ENCODE data around the gene CXXC5.

DNA sequence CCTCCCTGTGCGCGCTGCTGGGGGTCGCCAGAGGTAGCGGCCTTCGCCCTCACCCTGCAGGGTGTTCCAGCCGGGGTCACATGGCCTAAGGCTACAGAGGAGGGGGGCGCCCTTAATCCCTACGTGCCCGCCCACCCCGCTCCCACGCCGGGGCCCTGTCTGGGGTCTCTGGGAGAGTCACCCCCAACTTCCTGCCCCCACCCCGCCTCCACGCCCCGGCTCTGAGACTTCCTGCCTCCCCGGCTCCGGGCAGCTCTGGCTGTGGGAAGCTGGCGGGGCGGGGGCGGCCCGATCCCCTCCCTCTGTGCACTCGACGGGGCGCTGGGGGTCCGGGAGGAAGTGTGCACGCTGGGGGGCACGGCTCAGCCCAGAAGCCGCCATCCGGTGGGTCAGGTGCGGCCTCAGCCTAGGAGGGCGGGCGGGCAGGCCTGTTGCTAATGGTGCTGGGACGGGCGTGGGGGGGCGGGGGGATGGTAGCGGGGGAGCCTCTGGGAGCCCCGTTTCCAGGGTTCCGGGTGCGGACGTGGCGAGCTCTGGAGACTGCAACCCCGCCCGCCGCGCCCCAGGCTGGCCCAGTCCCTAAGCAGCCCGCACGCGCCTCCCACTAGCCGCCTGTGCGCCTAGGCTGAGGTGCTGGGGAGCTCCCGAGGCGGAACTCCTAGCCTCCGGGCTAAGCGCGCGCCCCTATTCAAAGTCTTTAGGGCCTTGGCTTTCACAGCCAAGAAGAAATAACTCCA, 61.6 kb downstream of the CXXC5 start:
- TF ChIP-seq, protein P1, sequence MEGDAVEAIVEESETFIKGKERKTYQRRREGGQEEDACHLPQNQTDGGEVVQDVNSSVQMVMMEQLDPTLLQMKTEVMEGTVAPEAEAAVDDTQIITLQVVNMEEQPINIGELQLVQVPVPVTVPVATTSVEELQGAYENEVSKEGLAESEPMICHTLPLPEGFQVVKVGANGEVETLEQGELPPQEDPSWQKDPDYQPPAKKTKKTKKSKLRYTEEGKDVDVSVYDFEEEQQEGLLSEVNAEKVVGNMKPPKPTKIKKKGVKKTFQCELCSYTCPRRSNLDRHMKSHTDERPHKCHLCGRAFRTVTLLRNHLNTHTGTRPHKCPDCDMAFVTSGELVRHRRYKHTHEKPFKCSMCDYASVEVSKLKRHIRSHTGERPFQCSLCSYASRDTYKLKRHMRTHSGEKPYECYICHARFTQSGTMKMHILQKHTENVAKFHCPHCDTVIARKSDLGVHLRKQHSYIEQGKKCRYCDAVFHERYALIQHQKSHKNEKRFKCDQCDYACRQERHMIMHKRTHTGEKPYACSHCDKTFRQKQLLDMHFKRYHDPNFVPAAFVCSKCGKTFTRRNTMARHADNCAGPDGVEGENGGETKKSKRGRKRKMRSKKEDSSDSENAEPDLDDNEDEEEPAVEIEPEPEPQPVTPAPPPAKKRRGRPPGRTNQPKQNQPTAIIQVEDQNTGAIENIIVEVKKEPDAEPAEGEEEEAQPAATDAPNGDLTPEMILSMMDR (IDR thresholded peaks at IDR 0.05) = no peak
- TF ChIP-seq POLR2A (IDR thresholded peaks at IDR 0.05) = no peak
